Mucosa of descending colon (tissue), 3 donors: Measurements from ENCODE around the gene LINS1. TPM values are rescaled to one million over a fixed set of nuclear protein-coding genes. Genes with fewer than 3 reads are reported as not detected.
"Not testable (repeated sequence)": the region's sequence is repeated elsewhere in the genome, so short reads cannot be mapped to it uniquely, and the experiment has no call there.

Source experiments
- ATAC-seq: fragments of 200-7000 bp; cut with Tn5 transposase; one replicate; pipeline ENCODE4 v1.9.1; 2020; ENCODE audit warnings: mild to moderate bottlenecking, moderate library complexity
- DNase-seq, 3 donors: peaks; one replicate each; pipeline ENCODE4 v3.0.0-alpha.2; 2020
- H3K36me3 ChIP-seq: fragments of 200-600 bp; one replicate; pipeline ENCODE4 v1.8.0; 2021; ENCODE audit warnings: low read depth, mild to moderate bottlenecking
- H3K4me1 ChIP-seq: fragments of 200-600 bp; one replicate; pipeline ENCODE4 v1.8.0; 2021; ENCODE audit warnings: low read depth, mild to moderate bottlenecking
- H3K4me3 ChIP-seq: fragments of 200-600 bp; one replicate; pipeline ENCODE4 v1.8.0; 2021; ENCODE audit warnings: mild to moderate bottlenecking
- H3K9me3 ChIP-seq: fragments of 200-600 bp; one replicate; pipeline ENCODE4 v1.8.0; 2021; ENCODE audit warnings: mild to moderate bottlenecking
- CTCF ChIP-seq: fragments of 200-600 bp; IDR thresholded peaks from one replicate; pipeline ENCODE4 v1.8.0; 2022; ENCODE audit warnings: antibody characterized with exemption, mild to moderate bottlenecking
- intact Hi-C, 2 donors: fragments of 100-400 bp; cut with DNase I in 1 of 2; cut with micrococcal nuclease in 1 of 2; formaldehyde crosslinking; loops; one replicate each; pipeline versions ENCODE4 v1.11.0 to v1.11.1; 2022; cut with DNase I, micrococcal nuclease
- total RNA-seq, 3 donors: library from RNA; stranded (reverse); fragmentation: NEBNext Ultra II Directional in 2 of 3; extraction: Animal tissue kit (Norgen Biotek cat#: 25700) in 2 of 3; gene quantifications; one replicate each; pipeline versions ENCODE4 v1.2.1 to v1.2.4, GENCODE V29; 2021 to 2023
- donor health status: DM: no; HTN: no; CAD: no; lungs with moderate emphysema.
- donor health status: DM: no; HTN: no; CAD: no.
- donor health status: DM: no; HTN: yes; CAD: no.

The LINS1 gene
- total RNA-seq, 3 donors from 2014 or later = 18.6 to 32.0 (median 24.2) TPM

DNA sequence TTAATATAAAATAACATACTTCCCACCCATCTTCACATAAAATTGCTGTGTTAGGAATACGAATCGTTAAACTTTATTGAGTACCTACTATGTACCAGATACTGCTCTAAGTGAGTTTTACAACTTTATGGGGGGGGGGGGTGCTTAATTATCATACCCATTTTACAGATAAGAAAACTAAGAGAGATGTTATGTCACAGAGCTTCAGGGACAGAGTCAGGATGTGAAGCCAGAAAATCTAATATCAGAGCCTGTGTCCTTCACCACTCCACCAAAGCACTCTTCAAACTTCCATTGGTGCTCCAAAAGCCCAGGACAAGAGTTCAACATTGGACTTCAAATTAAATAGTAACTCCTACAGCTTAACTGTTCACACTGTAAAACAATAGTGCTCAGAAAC is 8.6 kb downstream of the LINS1 start:
- Histone ChIP-seq H3K4me1 (no peaks in the 10 kb centered on the region), H3K9me3 (peaks cover 14% of the 10 kb centered on the region), H3K4me3 (no peak overlapping the region), H3K36me3 (no peaks in the 10 kb centered on the region)
- intact Hi-C loops = no loop called here
- ATAC-seq (no peak), DNase-seq (no peak)
- TF ChIP-seq CTCF = no peak

DNA sequence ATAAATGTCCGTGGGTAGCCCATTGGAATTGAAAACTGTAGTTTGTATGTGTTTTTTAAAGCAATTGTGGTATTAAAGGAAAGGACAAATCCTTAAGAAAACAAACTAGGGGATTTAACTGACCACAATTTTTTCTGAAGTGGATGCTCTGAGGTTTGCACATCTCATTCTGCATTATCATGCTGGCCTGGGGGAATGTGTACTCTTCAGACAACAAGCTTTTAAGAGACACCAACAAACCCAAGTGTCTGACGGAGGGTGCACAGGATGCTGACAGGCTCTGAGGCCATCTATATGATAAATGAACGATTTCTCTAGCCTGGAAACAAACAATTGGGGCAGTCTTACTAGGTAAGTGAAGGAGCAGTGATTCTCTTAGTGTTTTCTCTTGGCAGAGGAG is 9.1 kb downstream of the LINS1 start:
- ATAC-seq = no peak

DNA sequence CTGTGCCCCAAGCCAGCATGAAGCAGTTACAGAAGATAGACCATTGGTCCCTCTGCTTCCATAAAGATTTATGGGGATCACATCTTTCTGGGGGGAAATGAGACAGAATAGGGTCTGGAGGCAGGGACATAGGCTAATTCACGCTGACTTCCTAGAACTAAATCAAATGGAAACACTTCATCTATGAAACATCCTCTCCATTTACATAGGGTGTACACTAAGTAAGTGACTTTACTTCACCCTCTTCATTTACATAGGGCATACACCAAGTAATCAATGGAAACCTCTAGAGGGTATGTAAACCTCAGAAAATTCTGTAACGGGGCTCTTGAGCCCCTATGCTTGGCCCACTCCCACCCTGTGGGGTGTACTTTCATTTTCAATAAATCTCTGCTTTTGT is 10.1 kb downstream of the LINS1 start:
- intact Hi-C loops = no loop called here
- DNase-seq (no peak), ATAC-seq (no peak)
- no peak for TF ChIP-seq CTCF
- H3K9me3 ChIP-seq = peaks cover 25% of the 10 kb centered on the region
- no peaks in the 10 kb centered on the region for H3K36me3 ChIP-seq
- no peaks in the 10 kb centered on the region for H3K4me1 ChIP-seq
- no peak overlapping the region for H3K4me3 ChIP-seq

More for the DNA sequence above, 9.1 kb downstream of the LINS1 start:
- no peak for TF ChIP-seq CTCF
- intact Hi-C loops = no loop called here
- peaks cover 18% of the 10 kb centered on the region for H3K9me3 ChIP-seq
- H3K36me3 ChIP-seq = no peaks in the 10 kb centered on the region
- DNase-seq = no peak
- no peaks in the 10 kb centered on the region for H3K4me1 ChIP-seq
- no peak overlapping the region for H3K4me3 ChIP-seq

- H3K4me1 ChIP-seq, H3K4me3 ChIP-seq, H3K36me3 ChIP-seq, DNase-seq, intact Hi-C loops, ATAC-seq: not testable (repeated sequence)
- peaks cover 25% of the 10 kb centered on the region for H3K9me3 ChIP-seq
Observed at GRCh38 chr15:100591163-100591562, 10.8 kb downstream of the LINS1 start.

DNA sequence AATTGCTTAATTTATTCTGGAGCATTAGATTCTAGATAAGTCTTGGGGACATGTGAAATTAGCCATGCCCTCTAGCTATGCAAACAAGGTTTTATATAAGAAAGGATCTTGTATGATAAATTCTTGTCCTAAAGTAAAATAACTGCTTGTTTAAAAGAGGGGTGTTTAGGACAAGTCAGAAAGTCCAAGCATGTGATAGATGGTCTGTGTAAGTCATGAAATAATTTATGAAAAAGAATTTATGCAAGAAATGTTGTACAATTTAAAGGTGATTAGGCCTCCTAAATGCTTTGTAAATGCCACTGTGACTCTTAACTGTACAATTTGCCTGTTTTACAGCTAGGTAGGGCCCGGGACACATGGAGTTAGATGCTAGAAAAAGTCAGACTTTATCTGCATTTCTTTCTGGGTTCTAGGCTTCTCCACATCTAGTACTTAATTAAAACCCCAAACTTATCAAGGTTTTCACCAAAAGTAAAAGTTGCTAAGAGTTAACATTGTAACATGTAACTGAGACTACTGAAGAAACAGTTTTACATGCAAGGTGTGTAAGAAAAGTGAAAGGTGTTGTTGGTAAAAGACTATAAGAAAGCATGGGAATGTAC is 13.2 kb downstream of the LINS1 start:
- DNase-seq (no peak), ATAC-seq (no peak)
- H3K4me1 ChIP-seq = no peaks in the 10 kb centered on the region
- H3K4me3 ChIP-seq = no peak overlapping the region
- H3K36me3 ChIP-seq = no peaks in the 10 kb centered on the region
- peaks cover 25% of the 10 kb centered on the region for H3K9me3 ChIP-seq
- intact Hi-C loops = no loop called here
- TF ChIP-seq CTCF = no peak

- H3K36me3 ChIP-seq = no peaks in the 10 kb centered on the region
- no peak for ATAC-seq
- DNase-seq = no peak
- no peaks in the 10 kb centered on the region for H3K9me3 ChIP-seq
- no peak for TF ChIP-seq CTCF
- no peak overlapping the region for H3K4me3 ChIP-seq
- no peaks in the 10 kb centered on the region for H3K4me1 ChIP-seq
- intact Hi-C loops = no loop called here
Observed at GRCh38 chr15:100580414-100580813, 21.6 kb downstream of the LINS1 start.
